ENCODE data around the gene NR2F1.

GRCh38 chr5:93626801-93627200, 43.8 kb downstream of the NR2F1 start:
- TF ChIP-seq, protein P1, sequence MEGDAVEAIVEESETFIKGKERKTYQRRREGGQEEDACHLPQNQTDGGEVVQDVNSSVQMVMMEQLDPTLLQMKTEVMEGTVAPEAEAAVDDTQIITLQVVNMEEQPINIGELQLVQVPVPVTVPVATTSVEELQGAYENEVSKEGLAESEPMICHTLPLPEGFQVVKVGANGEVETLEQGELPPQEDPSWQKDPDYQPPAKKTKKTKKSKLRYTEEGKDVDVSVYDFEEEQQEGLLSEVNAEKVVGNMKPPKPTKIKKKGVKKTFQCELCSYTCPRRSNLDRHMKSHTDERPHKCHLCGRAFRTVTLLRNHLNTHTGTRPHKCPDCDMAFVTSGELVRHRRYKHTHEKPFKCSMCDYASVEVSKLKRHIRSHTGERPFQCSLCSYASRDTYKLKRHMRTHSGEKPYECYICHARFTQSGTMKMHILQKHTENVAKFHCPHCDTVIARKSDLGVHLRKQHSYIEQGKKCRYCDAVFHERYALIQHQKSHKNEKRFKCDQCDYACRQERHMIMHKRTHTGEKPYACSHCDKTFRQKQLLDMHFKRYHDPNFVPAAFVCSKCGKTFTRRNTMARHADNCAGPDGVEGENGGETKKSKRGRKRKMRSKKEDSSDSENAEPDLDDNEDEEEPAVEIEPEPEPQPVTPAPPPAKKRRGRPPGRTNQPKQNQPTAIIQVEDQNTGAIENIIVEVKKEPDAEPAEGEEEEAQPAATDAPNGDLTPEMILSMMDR (IDR thresholded peaks at IDR 0.05) = no peak
- TF ChIP-seq POLR2AphosphoS5 (IDR thresholded peaks at IDR 0.05; ENCODE audit: insufficient read depth in 1 of 2, low read depth in 1 of 2) (no peak), POLR2A (IDR thresholded peaks at IDR 0.05) (no peak)

All from vagina (tissue), 2 donors.